ENCODE measurements around the gene ISX. TPM values are rescaled to one million over a fixed set of nuclear protein-coding genes. Genes with fewer than 3 reads are reported as not detected.

The ISX gene
- total RNA-seq, 1 experiment from 2014 or later, result not detected

DNA sequence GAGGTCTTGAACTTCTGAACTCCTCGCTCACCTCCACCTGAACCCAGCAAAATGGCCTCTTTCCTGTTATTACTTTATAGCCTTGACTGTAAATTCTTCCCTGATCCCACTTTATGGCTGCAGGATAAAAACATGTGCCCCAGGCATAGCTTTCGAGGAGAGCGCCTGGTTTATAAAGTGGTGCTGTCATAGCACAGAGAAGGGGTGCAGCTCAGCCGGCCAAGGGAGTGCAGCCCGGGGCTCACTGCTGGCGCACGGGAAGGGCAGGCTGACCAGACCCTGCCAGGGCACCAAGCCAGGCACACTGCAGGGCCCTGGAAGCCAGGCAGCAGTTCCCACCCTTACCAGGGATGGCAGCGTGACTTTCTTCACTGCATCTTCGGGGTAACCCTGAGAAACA is 50.9 kb downstream of the ISX start:
- no peak for DNase-seq (ENCODE audit: low spot score)
- Mint-ChIP-seq H3K27me3 (ENCODE audit: low read depth) (no peaks in the 10 kb centered on the region; the same call in 1 of the 2 replicates), H3K36me3 (no peaks in the 10 kb centered on the region), H3K4me1 (peaks cover 4% of the 10 kb centered on the region; the same call in 1 of the 2 replicates), H3K9me3 (no peaks in the 10 kb centered on the region), H3K4me3 (no peak overlapping the region), H3K27ac (no peak overlapping the region)
- no peak for ATAC-seq
- ChIA-PET POLR2A (no interaction called here), CTCF (interaction anchor here (0.6 to 1.8 kb wide), 2 partner anchors 14 to 34 kb away, joined by 3 to 8 read pairs; no protein-coding TSS in a partner anchor)
- no peak for TF ChIP-seq RORB (CRISPR knock-in tag; IDR thresholded peaks at IDR 0.05)
- TF ChIP-seq ZNF121 (CRISPR knock-in tag; IDR thresholded peaks at IDR 0.05), result peak; percentile 42; the same call in 1 of the 2 replicates

GRCh38 chr22:35119494-35119893 is 53.5 kb downstream of the ISX start:
- no peaks in the 10 kb centered on the region; the same call in 1 of the 2 replicates for H3K27me3 Mint-ChIP-seq (ENCODE audit: low read depth)
- no peak overlapping the region for H3K4me3 Mint-ChIP-seq
- no peak for ATAC-seq
- TF ChIP-seq JAZF1 (CRISPR knock-in tag; IDR thresholded peaks at IDR 0.05), result no peak
- TF ChIP-seq CDX4 (CRISPR knock-in tag; IDR thresholded peaks at IDR 0.05; ENCODE audit: borderline replicate concordance), result no peak
- no peak for TF ChIP-seq ELF4 (CRISPR knock-in tag; IDR thresholded peaks at IDR 0.05; ENCODE audit: low read depth)
- TF ChIP-seq, protein P1, sequence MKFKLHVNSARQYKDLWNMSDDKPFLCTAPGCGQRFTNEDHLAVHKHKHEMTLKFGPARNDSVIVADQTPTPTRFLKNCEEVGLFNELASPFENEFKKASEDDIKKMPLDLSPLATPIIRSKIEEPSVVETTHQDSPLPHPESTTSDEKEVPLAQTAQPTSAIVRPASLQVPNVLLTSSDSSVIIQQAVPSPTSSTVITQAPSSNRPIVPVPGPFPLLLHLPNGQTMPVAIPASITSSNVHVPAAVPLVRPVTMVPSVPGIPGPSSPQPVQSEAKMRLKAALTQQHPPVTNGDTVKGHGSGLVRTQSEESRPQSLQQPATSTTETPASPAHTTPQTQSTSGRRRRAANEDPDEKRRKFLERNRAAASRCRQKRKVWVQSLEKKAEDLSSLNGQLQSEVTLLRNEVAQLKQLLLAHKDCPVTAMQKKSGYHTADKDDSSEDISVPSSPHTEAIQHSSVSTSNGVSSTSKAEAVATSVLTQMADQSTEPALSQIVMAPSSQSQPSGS (CRISPR knock-in tag; IDR thresholded peaks at IDR 0.05; ENCODE audit: borderline replicate concordance, low read depth), result no peak
- POLR2A ChIA-PET, result no interaction called here
- peaks cover 4% of the 10 kb centered on the region; the same call in 1 of the 2 replicates for H3K4me1 Mint-ChIP-seq
- no peaks in the 10 kb centered on the region for H3K36me3 Mint-ChIP-seq
- CTCF ChIA-PET, result interaction anchor here (0.6 to 2.5 kb wide), 5 partner anchors 12 to 705 kb away, joined by 3 to 11 read pairs (median 4); no protein-coding TSS in a partner anchor
- H3K27ac Mint-ChIP-seq, result no peak overlapping the region
- H3K9me3 Mint-ChIP-seq, result no peaks in the 10 kb centered on the region
- DNase-seq (ENCODE audit: low spot score), result no peak

DNA sequence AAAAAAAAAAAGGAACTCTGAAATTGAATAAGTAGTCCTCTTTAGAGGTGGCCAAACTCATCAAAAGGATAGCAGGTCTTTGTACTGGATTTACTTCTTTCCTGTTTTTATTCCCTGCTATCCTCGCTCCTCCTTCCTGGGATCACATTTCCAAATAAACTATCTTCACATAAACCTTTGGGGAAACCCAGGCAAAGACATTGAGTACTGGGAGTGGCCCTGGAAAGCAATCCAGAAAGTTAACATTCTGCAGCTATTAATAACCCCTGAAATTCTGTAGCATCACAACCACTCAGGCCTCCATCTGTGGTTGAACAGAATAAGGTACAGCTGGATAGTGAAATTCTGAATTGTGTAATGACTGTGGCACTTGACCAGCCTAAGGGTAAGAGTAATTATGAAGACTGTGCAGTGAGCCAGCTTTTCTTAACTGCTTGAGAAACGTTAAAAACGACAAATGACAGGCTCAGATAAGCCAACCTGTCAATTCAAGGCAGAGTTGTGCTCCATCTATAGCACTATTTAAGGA is 58.8 kb downstream of the ISX start:
- no peaks in the 10 kb centered on the region for H3K36me3 Mint-ChIP-seq
- no peak overlapping the region for H3K27ac Mint-ChIP-seq
- ChIA-PET POLR2A (no interaction called here), CTCF (interaction anchor here (1.2 to 2.0 kb wide), 2 partner anchors 26 to 107 kb away, joined by 3 to 6 read pairs; no protein-coding TSS in a partner anchor)
- TF ChIP-seq, protein P2, sequence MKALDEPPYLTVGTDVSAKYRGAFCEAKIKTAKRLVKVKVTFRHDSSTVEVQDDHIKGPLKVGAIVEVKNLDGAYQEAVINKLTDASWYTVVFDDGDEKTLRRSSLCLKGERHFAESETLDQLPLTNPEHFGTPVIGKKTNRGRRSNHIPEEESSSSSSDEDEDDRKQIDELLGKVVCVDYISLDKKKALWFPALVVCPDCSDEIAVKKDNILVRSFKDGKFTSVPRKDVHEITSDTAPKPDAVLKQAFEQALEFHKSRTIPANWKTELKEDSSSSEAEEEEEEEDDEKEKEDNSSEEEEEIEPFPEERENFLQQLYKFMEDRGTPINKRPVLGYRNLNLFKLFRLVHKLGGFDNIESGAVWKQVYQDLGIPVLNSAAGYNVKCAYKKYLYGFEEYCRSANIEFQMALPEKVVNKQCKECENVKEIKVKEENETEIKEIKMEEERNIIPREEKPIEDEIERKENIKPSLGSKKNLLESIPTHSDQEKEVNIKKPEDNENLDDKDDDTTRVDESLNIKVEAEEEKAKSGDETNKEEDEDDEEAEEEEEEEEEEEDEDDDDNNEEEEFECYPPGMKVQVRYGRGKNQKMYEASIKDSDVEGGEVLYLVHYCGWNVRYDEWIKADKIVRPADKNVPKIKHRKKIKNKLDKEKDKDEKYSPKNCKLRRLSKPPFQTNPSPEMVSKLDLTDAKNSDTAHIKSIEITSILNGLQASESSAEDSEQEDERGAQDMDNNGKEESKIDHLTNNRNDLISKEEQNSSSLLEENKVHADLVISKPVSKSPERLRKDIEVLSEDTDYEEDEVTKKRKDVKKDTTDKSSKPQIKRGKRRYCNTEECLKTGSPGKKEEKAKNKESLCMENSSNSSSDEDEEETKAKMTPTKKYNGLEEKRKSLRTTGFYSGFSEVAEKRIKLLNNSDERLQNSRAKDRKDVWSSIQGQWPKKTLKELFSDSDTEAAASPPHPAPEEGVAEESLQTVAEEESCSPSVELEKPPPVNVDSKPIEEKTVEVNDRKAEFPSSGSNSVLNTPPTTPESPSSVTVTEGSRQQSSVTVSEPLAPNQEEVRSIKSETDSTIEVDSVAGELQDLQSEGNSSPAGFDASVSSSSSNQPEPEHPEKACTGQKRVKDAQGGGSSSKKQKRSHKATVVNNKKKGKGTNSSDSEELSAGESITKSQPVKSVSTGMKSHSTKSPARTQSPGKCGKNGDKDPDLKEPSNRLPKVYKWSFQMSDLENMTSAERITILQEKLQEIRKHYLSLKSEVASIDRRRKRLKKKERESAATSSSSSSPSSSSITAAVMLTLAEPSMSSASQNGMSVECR (CRISPR knock-in tag; IDR thresholded peaks at IDR 0.05; ENCODE audit: borderline replicate concordance), result no peak
- TF ChIP-seq SMAD4 (CRISPR knock-in tag; IDR thresholded peaks at IDR 0.05), result no peak
- TF ChIP-seq, protein P3, sequence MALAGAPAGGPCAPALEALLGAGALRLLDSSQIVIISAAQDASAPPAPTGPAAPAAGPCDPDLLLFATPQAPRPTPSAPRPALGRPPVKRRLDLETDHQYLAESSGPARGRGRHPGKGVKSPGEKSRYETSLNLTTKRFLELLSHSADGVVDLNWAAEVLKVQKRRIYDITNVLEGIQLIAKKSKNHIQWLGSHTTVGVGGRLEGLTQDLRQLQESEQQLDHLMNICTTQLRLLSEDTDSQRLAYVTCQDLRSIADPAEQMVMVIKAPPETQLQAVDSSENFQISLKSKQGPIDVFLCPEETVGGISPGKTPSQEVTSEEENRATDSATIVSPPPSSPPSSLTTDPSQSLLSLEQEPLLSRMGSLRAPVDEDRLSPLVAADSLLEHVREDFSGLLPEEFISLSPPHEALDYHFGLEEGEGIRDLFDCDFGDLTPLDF (CRISPR knock-in tag; IDR thresholded peaks at IDR 0.05), result no peak
- no peak for TF ChIP-seq ZBTB21 (CRISPR knock-in tag; IDR thresholded peaks at IDR 0.05; ENCODE audit: borderline replicate concordance)
- TF ChIP-seq TP53 (CRISPR knock-in tag; IDR thresholded peaks at IDR 0.05), result no peak
- no peak overlapping the region for H3K4me3 Mint-ChIP-seq
- H3K9me3 Mint-ChIP-seq, result no peaks in the 10 kb centered on the region
- no peaks in the 10 kb centered on the region for H3K4me1 Mint-ChIP-seq
- ATAC-seq (no peak), DNase-seq (ENCODE audit: low spot score) (no peak)
- H3K27me3 Mint-ChIP-seq (ENCODE audit: low read depth), result no peaks in the 10 kb centered on the region

Measured in WTC11 (cell line).